Measurements from ENCODE around the gene CLOCK.

DNA sequence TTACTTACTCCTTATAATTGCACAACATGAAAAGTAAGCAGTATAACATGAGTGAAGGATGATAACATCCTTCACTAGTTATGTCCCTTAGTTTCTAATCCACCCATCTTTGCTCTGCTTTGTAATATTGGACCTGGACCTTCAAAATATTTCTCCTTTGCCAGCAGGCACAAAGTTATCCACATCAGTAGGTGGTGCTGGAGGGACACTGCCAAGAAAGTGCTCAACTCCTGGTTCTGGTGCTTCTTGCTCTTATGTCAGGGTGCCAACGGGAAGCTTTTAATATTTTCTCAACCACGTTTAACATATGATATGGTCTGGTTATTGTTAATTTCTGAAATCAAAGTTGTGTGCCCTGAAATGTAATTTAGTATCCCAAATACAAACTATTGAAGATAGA is 101.9 kb downstream of the CLOCK start:
- TF ChIP-seq, protein P1, sequence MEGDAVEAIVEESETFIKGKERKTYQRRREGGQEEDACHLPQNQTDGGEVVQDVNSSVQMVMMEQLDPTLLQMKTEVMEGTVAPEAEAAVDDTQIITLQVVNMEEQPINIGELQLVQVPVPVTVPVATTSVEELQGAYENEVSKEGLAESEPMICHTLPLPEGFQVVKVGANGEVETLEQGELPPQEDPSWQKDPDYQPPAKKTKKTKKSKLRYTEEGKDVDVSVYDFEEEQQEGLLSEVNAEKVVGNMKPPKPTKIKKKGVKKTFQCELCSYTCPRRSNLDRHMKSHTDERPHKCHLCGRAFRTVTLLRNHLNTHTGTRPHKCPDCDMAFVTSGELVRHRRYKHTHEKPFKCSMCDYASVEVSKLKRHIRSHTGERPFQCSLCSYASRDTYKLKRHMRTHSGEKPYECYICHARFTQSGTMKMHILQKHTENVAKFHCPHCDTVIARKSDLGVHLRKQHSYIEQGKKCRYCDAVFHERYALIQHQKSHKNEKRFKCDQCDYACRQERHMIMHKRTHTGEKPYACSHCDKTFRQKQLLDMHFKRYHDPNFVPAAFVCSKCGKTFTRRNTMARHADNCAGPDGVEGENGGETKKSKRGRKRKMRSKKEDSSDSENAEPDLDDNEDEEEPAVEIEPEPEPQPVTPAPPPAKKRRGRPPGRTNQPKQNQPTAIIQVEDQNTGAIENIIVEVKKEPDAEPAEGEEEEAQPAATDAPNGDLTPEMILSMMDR (IDR thresholded peaks at IDR 0.05 in 4 of 5, conservative IDR thresholded peaks at IDR 0.05 in 1 of 5): peak in 1 of 5 experiments; percentile 26
- no peak for TF ChIP-seq POLR2A (IDR thresholded peaks at IDR 0.05)
